Measurements from ENCODE around the gene TRPM5. TPM values are rescaled to one million over a fixed set of nuclear protein-coding genes. Genes with fewer than 3 reads are reported as not detected.

TRPM5 gene
- total RNA-seq, 1 experiment from 2014 or later = not detected

DNA sequence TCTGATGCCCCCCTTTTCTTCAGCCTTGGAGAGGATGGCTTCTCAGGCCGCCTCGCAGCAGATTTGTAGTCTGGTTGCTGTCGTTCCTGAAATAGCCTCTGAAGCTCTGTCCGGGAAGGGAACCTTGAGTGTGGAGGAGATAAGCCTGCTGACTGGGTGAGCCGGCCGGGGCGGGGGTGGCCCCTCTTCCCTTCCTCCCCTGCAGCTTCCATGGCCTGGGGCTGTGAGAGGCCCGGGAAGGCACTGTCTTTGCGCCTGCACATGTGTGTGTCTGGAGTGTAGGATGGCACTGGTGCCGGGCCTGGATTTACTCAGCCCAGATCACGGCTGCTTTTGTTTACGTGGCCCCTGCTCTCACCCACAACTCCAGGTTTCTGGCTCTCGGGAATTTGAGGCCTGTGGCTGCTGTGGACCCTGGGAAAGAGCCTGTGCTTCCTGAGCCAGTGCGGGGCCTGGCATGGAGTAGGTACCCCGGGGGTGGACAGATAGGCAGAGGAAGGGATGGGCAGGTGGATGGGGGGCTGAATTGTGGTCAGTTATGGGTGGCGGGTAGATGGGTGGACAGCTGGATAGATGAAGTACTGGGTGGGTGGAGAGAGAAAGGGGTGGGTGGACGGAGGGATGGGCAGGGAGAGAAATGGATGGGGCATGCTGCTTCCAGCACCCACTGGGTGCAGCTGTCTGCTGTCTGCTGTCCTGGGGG lies 17.1 kb upstream of the TRPM5 start:
- Histone ChIP-seq H3K27me3 (no peaks in the 10 kb centered on the region), H3K36me3 (no peaks in the 10 kb centered on the region), H3K9me3 (no peaks in the 10 kb centered on the region), H3K4me3 (no peak overlapping the region)
- DNase-seq = no peak

DNA sequence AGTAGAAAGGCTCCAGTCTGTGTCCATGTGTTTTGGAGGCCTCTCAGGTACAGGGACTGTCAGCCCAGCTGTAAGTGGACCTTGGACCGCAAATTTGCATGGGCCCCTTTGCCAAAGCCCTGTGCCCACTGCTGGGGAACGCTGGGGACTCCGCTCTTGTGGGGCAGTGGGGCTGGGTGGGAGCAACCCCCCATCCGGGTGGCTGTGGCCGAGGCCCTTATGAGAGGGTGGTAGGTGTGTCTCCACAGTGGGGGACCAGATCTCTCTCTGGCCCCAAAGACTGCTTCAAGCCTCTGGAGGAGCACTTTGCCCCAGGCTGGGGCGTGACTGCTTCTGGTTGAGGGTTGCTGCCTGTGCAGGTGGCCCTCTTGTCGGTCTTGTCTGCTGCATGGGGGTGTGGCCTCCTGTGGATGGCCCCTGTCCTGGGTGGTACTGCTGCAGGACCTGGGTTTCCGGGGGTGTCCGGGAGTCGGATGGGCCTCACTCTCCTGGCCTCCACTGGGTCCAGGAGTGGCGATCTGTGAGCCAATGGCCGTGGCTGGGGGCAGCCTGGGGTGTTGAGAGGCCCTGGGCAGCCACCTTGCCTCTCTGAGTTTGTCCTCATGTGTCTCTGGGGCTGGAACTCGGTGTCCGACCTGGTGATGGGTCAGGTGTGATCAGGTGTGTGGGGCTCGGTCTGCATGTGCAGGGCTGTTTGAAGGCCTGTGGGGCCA lies 16.4 kb upstream of the TRPM5 start:
- no peak for DNase-seq
- H3K9me3 ChIP-seq = no peaks in the 10 kb centered on the region; the same call in 1 of the 2 replicates
- no peak overlapping the region for H3K4me3 ChIP-seq
- no peaks in the 10 kb centered on the region for H3K36me3 ChIP-seq
- no peaks in the 10 kb centered on the region for H3K27me3 ChIP-seq

DNA sequence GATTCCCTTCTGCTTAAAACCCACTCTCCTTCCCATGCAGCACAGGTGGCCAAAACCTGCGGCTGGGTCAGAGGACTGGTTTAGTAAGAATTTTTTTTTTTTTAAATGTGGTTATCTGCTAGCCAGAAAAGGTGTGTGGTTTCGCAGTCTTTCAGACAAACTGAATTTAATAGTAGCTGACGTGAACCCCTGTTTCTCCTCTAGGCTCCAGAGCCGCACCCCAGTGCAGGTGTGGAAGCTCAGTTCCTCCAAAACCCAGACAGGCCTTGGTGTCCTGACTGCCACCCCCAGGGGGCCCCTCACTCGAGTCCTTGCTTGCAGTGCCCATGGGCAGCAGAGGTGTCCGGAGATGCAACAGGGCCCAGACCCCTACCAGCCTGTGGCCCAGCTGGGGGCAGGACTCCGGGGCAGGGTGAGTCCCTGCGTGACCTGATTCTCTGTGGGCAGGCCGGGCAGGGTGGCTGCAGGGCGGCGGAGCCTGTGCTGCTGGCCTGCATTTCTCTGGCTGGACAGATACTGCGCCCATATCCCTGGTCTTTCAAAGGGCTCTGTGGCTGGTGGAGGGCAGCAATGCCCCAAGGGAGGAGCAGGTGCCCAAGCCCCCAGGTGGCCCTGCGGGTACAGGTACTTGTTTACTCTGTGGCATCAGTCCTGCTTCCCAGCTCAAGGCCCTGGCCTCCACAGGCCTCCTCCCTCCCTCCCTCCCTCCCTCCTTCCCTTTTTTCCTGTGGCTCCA lies 15.7 kb upstream of the TRPM5 start:
- Histone ChIP-seq H3K36me3 (no peaks in the 10 kb centered on the region), H3K9me3 (peaks cover 3% of the 10 kb centered on the region; the same call in 1 of the 2 replicates), H3K27me3 (no peaks in the 10 kb centered on the region), H3K4me3 (no peak overlapping the region)
- no peak for DNase-seq

DNA sequence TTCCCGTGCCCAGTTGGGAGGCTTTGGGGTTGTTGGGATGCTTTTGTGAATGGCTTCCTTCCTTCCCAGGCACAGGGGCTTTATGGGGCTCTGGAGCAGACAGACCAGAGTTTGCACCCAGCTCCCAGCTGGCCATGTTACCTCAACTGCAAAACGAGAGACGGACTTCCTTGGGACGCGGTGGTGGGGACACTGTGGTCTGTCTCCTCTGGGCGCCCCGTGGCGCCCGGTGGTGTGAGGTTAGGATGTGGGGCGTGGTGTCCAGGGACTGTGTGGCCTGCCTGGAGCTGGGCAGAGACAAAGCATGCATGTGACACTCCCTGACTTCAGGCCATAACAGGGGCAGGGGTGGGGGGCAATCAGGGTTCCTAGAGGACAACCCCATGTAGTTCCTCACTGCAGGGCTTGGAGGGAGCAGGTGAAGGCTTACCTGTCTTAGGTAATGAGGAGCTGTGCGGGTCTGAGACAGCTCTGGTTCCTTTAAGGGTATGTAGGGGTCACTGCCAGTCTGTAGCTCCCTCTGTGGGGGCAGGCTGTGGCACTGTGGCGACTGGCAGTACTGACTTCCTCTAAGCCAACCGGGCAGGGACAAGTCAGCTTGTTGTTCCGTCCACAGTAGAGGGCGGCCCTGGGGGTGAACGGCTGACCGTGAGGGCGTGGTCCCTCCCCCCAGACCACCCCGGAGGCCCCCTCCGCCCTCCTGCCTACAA lies 14.9 kb upstream of the TRPM5 start:
- Histone ChIP-seq H3K27me3 (no peaks in the 10 kb centered on the region; the same call in 1 of the 2 replicates), H3K36me3 (no peaks in the 10 kb centered on the region), H3K9me3 (peaks cover 3% of the 10 kb centered on the region; the same call in 1 of the 2 replicates)

DNA sequence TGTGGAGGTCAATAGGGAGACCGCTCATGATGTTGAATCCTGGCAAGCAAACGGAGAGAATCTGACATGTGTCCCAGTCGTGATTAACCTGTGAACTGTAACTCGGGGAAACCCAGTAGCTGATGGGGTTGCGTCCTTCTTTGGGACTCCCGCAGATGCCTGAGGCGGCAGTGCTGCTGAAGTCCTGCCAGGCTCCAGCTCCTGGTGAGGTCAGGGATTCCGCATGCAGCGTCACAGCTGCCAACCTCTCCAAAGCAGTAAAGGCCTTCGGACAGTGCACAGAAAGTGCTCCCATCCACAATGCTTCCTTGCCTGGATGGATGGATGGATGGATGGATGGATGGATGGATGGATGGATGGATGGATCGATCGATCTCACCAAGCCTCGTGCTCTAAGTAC lies 14.0 kb upstream of the TRPM5 start:
- no peaks in the 10 kb centered on the region for H3K36me3 ChIP-seq
- peaks cover 3% of the 10 kb centered on the region; the same call in 1 of the 2 replicates for H3K9me3 ChIP-seq
- no peak overlapping the region for H3K4me3 ChIP-seq
- H3K27me3 ChIP-seq = no peaks in the 10 kb centered on the region; the same call in 1 of the 2 replicates
- DNase-seq = no peak

More for the DNA sequence above, 14.9 kb upstream of the TRPM5 start:
- H3K4me3 ChIP-seq = no peak overlapping the region
- DNase-seq = no peak

DNA sequence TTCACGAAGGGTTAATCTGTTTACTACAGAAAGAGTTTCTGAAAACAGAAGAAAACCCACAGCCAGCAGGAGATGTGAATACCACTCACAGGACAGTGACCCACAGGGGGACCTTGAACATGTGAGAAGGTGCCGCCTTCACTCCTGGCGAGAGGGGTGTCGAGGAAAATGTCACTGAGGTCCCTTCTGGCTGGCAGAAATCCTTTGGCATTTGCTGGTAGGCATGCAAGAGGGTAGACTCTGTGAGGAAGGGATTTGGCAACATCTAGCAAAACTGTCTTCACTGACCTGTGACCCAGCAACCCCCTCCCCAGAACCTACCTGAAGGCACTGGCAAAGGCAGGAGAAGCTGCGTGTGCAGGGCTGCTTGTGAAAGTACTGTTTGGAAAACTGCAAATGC lies 9.1 kb upstream of the TRPM5 start:
- peaks cover 3% of the 10 kb centered on the region; the same call in 1 of the 2 replicates for H3K9me3 ChIP-seq
- H3K36me3 ChIP-seq = no peaks in the 10 kb centered on the region
- peaks cover 9% of the 10 kb centered on the region for H3K27me3 ChIP-seq
- no peak overlapping the region for H3K4me3 ChIP-seq
- no peak for DNase-seq

DNA sequence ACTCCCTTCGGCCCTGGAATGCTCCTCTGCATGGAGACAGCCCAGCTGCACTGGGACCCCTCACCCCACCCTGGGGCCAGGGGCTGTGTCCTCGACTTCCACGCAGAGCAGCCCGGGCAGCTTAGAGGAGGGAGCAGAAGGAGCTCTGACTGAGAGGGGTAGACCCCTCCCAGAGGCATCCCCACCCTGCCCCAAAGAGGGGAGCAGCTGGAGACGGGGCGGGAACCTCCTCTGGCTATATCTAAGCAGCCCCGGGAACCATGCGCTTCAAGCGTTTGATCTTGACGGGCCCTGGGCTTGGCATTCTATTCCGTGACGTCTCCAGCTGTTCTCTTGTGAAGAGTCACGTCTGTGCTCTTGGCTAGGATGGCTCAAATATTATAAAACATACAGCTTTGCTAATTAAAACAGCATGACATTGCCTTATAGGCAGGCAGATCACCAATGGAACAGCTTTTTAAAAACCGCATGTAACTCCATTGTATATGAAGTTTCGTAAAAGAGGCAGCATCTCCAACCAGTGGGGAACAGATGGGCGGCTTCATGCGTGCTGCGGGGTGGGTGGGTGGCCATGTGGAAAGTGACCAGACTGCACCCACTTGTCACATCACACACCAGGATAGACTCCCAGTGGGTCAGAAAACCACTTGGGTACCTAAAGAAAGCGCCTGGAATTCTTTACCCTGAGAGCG lies 8.2 kb upstream of the TRPM5 start:
- no peak overlapping the region for H3K4me3 ChIP-seq
- H3K27me3 ChIP-seq = peaks cover 9% of the 10 kb centered on the region
- H3K9me3 ChIP-seq = peaks cover 3% of the 10 kb centered on the region; the same call in 1 of the 2 replicates
- no peak for DNase-seq
- H3K36me3 ChIP-seq = no peaks in the 10 kb centered on the region

DNA sequence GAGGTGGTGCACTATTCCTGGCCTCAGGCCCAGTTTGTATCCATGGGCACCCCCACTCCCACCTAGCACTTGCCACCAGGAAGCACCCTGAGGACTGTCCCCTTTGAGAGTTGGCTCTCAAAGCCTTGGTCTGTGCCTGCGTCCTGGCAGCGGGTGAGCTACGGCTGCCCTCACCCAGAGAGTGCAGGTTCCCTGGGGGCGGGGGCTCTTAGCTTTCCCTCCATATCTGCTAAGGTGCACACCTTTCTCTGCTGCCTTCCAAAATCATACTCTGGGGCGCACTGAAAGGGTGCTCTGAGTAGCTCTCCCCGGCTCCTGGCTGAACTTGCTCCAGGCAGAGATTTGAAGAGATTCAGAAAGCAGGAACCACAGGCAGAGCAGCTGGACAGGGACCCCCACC lies 7.6 kb upstream of the TRPM5 start:
- peaks cover 9% of the 10 kb centered on the region for H3K27me3 ChIP-seq
- H3K36me3 ChIP-seq = no peaks in the 10 kb centered on the region
- H3K9me3 ChIP-seq = peaks cover 3% of the 10 kb centered on the region; the same call in 1 of the 2 replicates
- no peak for DNase-seq
- H3K4me3 ChIP-seq = no peak overlapping the region

DNA sequence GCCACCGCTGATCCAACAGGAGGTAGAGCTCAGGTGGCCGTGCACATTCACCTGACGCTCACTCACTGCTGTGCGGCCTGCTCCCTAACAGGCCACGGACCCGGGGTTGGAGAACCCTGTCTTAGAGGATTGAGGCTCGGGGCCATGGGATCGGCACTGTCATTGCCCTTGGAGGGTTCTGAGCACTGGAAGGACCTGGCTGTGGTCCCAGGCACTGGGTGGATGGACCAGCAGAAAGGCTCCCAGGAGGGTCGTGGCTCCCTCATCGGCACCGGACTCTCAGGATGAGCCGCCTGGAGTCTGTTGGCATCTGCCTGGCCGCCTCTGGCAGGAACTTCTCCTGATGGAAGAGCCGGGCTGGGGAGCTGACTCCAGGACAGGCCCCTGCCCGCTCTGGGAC lies 7.0 kb upstream of the TRPM5 start:
- H3K27me3 ChIP-seq = peaks cover 9% of the 10 kb centered on the region

DNA sequence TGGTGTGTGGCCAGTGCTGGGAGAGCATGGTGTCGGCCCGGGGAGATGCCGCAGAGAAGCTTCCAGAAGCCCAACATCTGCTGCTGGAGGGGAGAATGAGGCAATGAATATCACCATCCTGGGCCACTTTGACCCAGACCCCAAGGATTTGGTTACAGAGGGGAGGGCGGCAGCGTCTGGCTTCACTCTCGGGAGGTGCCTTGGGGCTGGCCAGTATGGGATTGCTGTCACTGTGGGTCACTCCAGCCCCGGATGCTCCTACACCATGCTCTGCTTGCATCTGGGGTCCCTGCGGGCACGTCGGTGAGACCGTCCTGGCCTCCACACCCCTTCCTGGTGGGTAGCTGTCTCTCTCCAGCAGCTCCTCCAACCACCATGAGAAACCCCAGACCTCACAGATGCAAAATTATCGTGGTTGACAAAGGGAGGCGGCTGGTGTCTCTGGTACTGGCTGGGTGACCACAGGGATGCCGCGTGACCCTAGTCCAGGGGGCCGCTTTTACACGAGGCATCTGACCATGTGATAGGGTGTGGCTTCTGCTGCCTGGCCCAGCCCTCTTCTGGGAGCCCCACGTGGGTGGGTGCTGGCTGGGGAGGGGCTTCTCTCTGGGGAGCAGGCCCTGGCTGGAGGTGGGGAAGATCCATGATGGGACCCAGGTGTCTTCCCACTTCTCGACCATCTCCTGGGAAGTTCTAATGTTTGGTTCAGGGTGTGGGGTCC lies 6.2 kb upstream of the TRPM5 start:
- DNase-seq = no peak
- H3K4me3 ChIP-seq = no peak overlapping the region
- peaks cover 14% of the 10 kb centered on the region for H3K27me3 ChIP-seq

More for the DNA sequence above, 7.0 kb upstream of the TRPM5 start:
- H3K9me3 ChIP-seq = peaks cover 3% of the 10 kb centered on the region; the same call in 1 of the 2 replicates
- no peak for DNase-seq
- no peak overlapping the region for H3K4me3 ChIP-seq
- no peaks in the 10 kb centered on the region for H3K36me3 ChIP-seq

DNA sequence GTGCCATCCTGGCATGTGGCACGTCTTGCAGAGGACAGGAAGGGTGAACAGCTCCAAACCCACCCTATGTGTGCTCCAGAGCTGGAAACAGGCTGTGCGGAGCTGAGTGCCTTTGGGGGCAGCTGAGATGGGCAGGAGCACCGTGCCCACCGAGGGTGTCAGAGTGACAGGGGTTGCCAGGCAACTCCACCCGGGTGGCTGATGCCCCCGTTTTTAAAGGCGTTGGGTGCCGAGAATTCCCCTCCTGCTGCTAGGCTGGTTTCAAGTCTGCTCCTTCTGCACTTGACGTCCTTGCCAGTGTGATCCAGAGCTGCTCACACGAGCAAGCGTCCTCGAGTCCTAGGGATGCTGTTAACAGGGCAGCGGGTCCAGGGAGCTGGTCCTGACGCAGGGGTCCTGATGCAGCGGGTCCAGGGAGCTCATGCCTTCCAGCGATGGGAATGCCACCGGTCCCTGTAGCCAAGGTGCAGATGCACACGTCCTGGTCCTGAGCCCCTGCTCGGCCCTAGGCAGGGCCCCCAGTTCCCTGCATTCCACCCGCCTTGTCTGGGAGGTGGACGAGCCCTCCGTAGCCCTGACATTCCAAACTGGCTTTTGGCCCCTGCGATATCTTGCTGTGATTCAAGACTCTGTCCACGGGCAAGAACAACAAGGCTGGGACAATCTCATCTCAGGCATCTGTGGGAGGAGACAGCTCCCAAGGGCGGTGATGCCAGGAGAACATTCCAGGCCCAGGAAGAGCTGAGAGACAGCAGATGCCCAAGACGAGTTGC lies 5.4 kb upstream of the TRPM5 start:
- H3K9me3 ChIP-seq = no peaks in the 10 kb centered on the region
- H3K27me3 ChIP-seq = peaks cover 16% of the 10 kb centered on the region
- no peak for DNase-seq
- no peaks in the 10 kb centered on the region for H3K36me3 ChIP-seq
- H3K4me3 ChIP-seq = no peak overlapping the region

More for the DNA sequence above, 6.2 kb upstream of the TRPM5 start:
- Histone ChIP-seq H3K36me3 (no peaks in the 10 kb centered on the region), H3K9me3 (peaks cover under 1% of the 10 kb centered on the region; the same call in 1 of the 2 replicates)

DNA sequence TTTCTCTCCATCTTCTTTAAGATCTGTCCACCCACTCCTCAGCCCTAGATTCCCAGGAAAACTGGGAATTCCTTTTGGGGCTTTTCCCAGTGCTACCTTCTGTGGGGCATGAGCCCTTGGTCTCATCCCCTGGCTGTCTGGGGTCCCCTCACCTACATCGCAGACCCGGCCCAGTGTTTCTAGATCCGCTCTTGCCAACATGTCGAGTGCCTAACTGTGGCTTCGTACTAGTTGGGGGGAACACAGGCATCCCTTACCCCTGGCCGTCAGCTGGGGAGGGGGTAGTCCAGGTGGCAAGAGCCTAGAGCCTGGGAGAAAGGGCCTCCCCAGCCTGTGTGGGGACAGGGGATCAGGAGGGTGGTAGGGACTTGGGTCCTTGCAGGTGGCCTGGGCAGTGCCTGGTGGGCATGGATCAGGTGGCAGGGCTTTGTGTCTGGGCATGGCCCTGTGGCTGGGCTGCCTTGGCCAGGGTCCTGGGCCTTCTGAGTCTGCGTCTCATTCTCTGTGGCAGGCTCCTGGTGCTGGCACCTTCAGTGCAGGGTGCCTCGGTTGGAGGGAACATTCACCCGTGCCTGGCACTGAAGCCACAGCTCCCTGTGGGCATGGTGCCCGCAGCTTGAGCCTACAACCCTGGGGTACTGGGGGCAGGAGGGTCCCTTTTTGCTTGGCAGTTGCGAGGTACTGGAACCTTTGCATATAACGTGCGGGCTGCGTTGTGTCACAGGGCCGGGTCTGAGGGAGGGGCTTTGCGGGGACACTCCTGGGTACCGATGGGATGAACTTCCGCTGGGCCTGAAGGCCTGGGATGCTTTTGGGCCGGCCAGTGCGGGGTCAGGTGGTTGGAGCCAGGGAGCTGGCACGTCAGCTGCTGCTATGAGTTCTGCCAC lies 4.6 kb upstream of the TRPM5 start:
- DNase-seq = no peak
- Histone ChIP-seq H3K4me3 (no peak overlapping the region), H3K27me3 (peaks cover 21% of the 10 kb centered on the region), H3K9me3 (no peaks in the 10 kb centered on the region), H3K36me3 (no peaks in the 10 kb centered on the region)

DNA sequence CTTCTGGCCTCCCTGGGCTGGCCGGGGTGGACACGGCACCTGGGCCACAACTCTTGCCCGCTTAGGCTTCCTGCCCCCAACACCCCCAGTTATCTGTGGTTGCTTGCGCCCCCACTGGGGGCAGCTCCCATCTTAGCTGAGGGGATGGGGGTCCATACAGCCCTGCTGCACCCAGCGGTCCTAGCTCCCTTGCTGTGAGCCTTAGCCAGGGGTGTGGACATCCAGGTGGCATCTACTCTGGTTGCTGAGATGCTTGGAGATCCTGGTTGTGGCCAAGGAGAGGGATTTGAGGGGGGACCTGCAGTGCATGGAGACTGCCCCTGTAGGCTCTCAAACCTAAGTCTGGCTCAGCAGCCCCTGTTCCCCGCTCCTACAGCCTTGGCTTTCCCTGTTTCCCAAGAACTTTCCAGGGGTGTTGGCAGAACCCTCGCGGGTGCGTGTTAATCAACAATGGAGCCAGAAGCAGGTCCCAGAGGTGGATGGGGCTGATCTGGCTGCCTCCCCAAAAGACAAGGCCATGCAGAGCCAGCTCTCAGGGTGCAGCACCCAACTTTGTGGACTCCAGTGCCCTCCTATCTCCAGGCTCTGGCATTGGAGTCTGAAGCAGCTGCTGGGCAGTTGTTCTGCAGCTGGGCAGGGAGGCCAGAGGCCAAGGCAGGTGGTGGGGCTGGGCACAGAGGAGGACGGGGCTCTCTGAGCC lies 3.8 kb upstream of the TRPM5 start:
- H3K4me3 ChIP-seq = no peak overlapping the region
- DNase-seq = no peak
- no peaks in the 10 kb centered on the region for H3K36me3 ChIP-seq
- H3K27me3 ChIP-seq = peaks cover 29% of the 10 kb centered on the region
- H3K9me3 ChIP-seq = no peaks in the 10 kb centered on the region
